Stomach (tissue), 4 donors: ENCODE data around the gene TRABD2B.

Source experiments
- EP300 ChIP-seq: sonication (generic); formaldehyde crosslinking; IDR thresholded peaks from one replicate; pipeline ENCODE4 v1.6.1; 2017; ENCODE audit warnings: antibody characterized with exemption
- POLR2A ChIP-seq, 4 donors: fragments of 450-650 bp; IDR thresholded peaks; one replicate each; pipeline ENCODE4 v1.6.1; 2016; ENCODE audit warnings: antibody characterized with exemption in 4 of 4, control low read depth in 2 of 4, mild to moderate bottlenecking in 1 of 4, moderate library complexity in 1 of 4
- POLR2AphosphoS5 ChIP-seq, 3 donors: sonication (generic); formaldehyde crosslinking; IDR thresholded peaks; one replicate each; pipeline ENCODE4 v1.6.1; 2016; ENCODE audit warnings: antibody characterized with exemption in 3 of 3
- TF ChIP-seq, protein P1 (sequence below), 7 experiments: fragments of 450-650 bp in 4 of 7; fragments of 200-600 bp in 3 of 7; sonication (generic) in 3 of 7; IDR thresholded peaks; one replicate each; pipeline ENCODE4 v1.5.1; 2016 to 2019; ENCODE audit warnings: antibody characterized with exemption in 7 of 7, control low read depth in 2 of 7, mild to moderate bottlenecking in 1 of 7

DNA sequence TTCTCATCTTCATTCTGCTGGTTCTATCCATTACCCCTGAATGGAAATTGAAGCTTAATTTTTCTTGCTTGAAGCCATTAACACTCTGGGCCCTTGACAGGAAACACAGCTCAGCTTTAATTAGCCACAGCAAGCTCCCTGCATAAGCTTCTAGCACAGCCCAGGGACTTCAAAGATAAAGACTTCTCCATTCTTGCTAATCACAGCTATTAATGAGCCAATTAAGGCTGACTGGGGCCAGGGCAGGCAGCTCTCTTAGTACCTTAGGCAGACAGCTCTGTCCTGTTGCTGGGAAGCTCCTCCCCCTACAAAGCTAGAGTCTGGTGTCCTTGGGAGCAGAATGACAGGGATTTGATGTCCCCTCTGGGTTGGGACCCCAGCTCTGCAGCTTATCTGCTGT lies 27.9 kb upstream of the TRABD2B start:
- TF ChIP-seq, protein P1, sequence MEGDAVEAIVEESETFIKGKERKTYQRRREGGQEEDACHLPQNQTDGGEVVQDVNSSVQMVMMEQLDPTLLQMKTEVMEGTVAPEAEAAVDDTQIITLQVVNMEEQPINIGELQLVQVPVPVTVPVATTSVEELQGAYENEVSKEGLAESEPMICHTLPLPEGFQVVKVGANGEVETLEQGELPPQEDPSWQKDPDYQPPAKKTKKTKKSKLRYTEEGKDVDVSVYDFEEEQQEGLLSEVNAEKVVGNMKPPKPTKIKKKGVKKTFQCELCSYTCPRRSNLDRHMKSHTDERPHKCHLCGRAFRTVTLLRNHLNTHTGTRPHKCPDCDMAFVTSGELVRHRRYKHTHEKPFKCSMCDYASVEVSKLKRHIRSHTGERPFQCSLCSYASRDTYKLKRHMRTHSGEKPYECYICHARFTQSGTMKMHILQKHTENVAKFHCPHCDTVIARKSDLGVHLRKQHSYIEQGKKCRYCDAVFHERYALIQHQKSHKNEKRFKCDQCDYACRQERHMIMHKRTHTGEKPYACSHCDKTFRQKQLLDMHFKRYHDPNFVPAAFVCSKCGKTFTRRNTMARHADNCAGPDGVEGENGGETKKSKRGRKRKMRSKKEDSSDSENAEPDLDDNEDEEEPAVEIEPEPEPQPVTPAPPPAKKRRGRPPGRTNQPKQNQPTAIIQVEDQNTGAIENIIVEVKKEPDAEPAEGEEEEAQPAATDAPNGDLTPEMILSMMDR (IDR thresholded peaks at IDR 0.05): no peak
- no peak for TF ChIP-seq POLR2A (IDR thresholded peaks at IDR 0.05)
- TF ChIP-seq POLR2AphosphoS5 (IDR thresholded peaks at IDR 0.05): no peak
- no peak for TF ChIP-seq EP300
